ENCODE results near the gene LRRC4C.
A peak's percentile ranks its signal among the peaks of the same experiment; 100 is the strongest.

LRRC4C gene

DNA sequence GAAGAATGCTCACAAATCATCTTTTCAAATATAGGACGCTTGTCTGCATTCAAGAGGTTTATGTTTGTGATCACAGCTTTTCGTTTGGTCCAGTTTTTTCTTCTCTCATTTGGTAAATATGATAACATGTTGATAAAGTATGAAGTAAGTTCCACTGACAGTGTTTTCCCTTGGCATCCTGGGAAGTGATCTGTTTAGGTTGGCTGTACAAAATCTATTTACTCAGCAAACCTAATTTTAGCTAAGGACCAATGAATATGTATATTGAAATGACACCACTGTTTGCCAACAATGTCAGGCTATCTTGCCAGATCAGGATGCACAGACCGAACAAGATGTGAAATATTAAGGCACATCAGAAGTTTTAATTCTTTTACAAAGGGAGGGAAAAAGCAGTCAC, 1230.8 kb downstream of the LRRC4C start:
- TF ChIP-seq, protein P1, sequence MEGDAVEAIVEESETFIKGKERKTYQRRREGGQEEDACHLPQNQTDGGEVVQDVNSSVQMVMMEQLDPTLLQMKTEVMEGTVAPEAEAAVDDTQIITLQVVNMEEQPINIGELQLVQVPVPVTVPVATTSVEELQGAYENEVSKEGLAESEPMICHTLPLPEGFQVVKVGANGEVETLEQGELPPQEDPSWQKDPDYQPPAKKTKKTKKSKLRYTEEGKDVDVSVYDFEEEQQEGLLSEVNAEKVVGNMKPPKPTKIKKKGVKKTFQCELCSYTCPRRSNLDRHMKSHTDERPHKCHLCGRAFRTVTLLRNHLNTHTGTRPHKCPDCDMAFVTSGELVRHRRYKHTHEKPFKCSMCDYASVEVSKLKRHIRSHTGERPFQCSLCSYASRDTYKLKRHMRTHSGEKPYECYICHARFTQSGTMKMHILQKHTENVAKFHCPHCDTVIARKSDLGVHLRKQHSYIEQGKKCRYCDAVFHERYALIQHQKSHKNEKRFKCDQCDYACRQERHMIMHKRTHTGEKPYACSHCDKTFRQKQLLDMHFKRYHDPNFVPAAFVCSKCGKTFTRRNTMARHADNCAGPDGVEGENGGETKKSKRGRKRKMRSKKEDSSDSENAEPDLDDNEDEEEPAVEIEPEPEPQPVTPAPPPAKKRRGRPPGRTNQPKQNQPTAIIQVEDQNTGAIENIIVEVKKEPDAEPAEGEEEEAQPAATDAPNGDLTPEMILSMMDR (conservative IDR thresholded peaks at IDR 0.05), result no peak
- H3K27ac ChIP-seq, result peak overlapping the region; percentile 44

GRCh38 chr11:40227730-40228129, 1231.7 kb downstream of the LRRC4C start:
- H3K27ac ChIP-seq, result peak overlapping the region; percentile 44; the same call in 1 of the 2 replicates
- TF ChIP-seq, protein P1 (conservative IDR thresholded peaks at IDR 0.05), result no peak

DNA sequence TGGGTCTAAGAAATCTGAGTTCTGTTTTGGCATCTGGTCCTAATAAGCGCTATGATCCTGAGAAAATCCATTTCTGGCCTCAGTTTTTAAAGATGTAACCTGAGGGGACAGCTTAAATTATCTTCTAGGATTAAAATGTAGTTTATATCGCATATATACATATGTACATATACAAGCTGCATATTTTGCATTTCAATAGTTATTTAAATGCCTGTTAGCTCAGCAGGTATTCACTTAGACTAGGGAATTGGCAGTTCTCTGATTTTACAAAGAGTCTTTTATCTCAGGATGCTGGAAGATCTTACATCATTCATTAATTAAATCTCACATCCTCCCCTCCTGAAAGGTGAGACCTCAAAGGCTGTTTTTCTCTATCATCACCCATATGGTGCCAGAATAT, 1232.8 kb downstream of the LRRC4C start:
- H3K27ac ChIP-seq, result no peak overlapping the region
- TF ChIP-seq, protein P1 (conservative IDR thresholded peaks at IDR 0.05), result no peak

DNA sequence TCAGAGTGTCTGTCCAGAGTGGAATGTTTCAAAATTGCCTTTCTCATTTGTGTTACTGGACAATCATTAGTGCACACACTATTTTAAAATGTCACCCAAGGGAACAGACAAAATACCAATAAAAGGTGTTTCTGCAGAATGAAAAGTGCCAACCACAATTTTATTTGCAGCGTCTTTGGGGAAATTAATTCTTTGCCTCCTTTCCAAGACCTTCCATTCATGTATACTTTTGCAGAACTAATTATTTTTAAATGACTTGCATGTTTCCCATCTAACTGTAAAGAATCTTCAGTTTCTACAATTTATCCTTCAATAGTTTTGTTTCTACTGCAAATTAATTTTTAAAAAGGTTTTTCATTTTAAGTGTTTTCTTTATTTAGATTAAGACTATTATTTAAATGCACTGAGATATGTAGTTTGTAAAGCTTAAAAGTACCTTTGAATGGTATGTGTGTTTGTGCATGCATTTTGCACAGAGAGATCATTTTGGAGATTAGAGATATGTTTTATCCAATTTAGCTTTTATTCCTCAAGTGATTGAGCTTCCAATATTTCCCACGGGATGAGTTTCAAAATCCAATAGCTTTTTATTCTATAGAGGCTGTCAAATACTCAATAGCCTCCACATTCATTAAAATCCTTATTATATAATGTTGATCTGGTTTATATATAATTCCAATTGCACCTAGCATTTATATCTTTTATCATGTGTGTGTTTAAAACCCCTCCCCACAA, 1235.7 kb downstream of the LRRC4C start:
- TF ChIP-seq, protein P1 (conservative IDR thresholded peaks at IDR 0.05), result no peak
- H3K27ac ChIP-seq, result no peak overlapping the region

- no peak overlapping the region for H3K27ac ChIP-seq
- TF ChIP-seq, protein P1 (conservative IDR thresholded peaks at IDR 0.05), result no peak
Observed at GRCh38 chr11:40219401-40219800, 1240.1 kb downstream of the LRRC4C start.

- H3K27ac ChIP-seq, result no peak overlapping the region
- TF ChIP-seq, protein P1 (conservative IDR thresholded peaks at IDR 0.05), result no peak
Observed at GRCh38 chr11:40215556-40215955, 1243.9 kb downstream of the LRRC4C start.

GRCh38 chr11:40207416-40207815, 1252.0 kb downstream of the LRRC4C start:
- H3K27ac ChIP-seq, result no peak overlapping the region
- TF ChIP-seq, protein P1 (conservative IDR thresholded peaks at IDR 0.05), result no peak
